Caco-2 (cell line): ENCODE data around the gene SLC25A51. TPM values are rescaled to one million over a fixed set of nuclear protein-coding genes. Genes with fewer than 3 reads are reported as not detected.

Source experiments
- BruUV-seq: library from RNA; stranded (reverse); fragments of 400-500 nt; replicated peaks from 2 replicates; lab custom pipeline; 2021; lab: Mats Ljungman, UMichigan
- CTCF ChIA-PET: fragments of 300-600 bp; sonication (Branson Sonifier 250); formaldehyde crosslinking; loops from one replicate; lab custom pipeline; 2022; ENCODE audit warnings: antibody characterized with exemption; lab: Charles Lee
- POLR2A ChIA-PET: fragments of 300-600 bp; sonication (Branson Sonifier 250); formaldehyde crosslinking; loops from one replicate; lab custom pipeline; 2022; ENCODE audit warnings: antibody characterized with exemption; lab: Charles Lee
- DNase-seq, 2 experiments: peaks; one replicate each; pipeline versions ENCODE4 v3.0.0 to v3.0.0-alpha.2; 2020 to 2022
- H3K27me3 ChIP-seq: replicated peaks from 2 replicates; pipeline ENCODE4 v1.6.0; 2011; ENCODE audit warnings: low read length; ENCODE audit not compliant: control insufficient read depth, insufficient read depth
- H3K36me3 ChIP-seq: 2 replicates; pipeline ENCODE4 v1.5.1; 2011; ENCODE audit warnings: low read length; ENCODE audit not compliant: control insufficient read depth, insufficient read depth
- H3K4me1 ChIP-seq: fragments of 250-450 bp; sonication (Bioruptor Pico); 2 replicates; pipeline ENCODE4 v1.5.1; 2020; ENCODE audit warnings: mild to moderate bottlenecking
- H3K4me3 ChIP-seq: 2 replicates; pipeline ENCODE4 v1.5.1; 2011; ENCODE audit warnings: low read depth, mild to moderate bottlenecking, control low read depth, low read length
- H3K9me3 ChIP-seq: fragments of 250-450 bp; sonication (Bioruptor Pico); 2 replicates; pipeline ENCODE4 v1.5.1; 2020; ENCODE audit warnings: mild to moderate bottlenecking, moderate library complexity
- H3K27ac Mint-ChIP-seq: one replicate; pipeline ENCODE4 v1.8.0; 2022; ENCODE audit warnings: mixed read lengths; ENCODE audit not compliant: unreplicated experiment
- H3K27me3 Mint-ChIP-seq: one replicate; pipeline ENCODE4 v1.8.0; 2022; ENCODE audit warnings: mixed read lengths; ENCODE audit not compliant: insufficient read depth, unreplicated experiment
- H3K36me3 Mint-ChIP-seq: one replicate; pipeline ENCODE4 v1.8.0; 2022; ENCODE audit warnings: mild to moderate bottlenecking, mixed read lengths; ENCODE audit not compliant: insufficient read depth, unreplicated experiment
- H3K4me1 Mint-ChIP-seq: one replicate; pipeline ENCODE4 v1.8.0; 2022; ENCODE audit warnings: low read depth, mixed read lengths; ENCODE audit not compliant: unreplicated experiment
- H3K4me3 Mint-ChIP-seq: one replicate; pipeline ENCODE4 v1.8.0; 2022; ENCODE audit warnings: mild to moderate bottlenecking, moderate library complexity, mixed read lengths; ENCODE audit not compliant: unreplicated experiment
- H3K9me3 Mint-ChIP-seq: one replicate; pipeline ENCODE4 v1.8.0; 2022; ENCODE audit warnings: mixed read lengths; ENCODE audit not compliant: unreplicated experiment
- CTCF ChIP-seq, 2 experiments: fragments of 200-600 bp in 1 of 2; IDR thresholded peaks; 1 replicate in 1 of 2; 2 replicates in 1 of 2; pipeline versions ENCODE4 v1.5.1 to v1.8.0; 2011 to 2022; ENCODE audit warnings: antibody characterized with exemption in 1 of 2, control low read depth in 1 of 2, inconsistent platforms in 1 of 2, low read depth in 1 of 2, low read length in 1 of 2, mild to moderate bottlenecking in 1 of 2, moderate library complexity in 1 of 2; ENCODE audit not compliant: insufficient read depth in 1 of 2, severe bottlenecking in 1 of 2, unreplicated experiment in 1 of 2
- intact Hi-C: fragments of 100-400 bp; cut with micrococcal nuclease; formaldehyde crosslinking; loops from one replicate; pipeline ENCODE4 v1.10.0; 2022; ENCODE audit not compliant: unreplicated experiment
- total RNA-seq: library from RNA; stranded (reverse); gene quantifications from 2 replicates; pipeline ENCODE4 v1.2.3, GENCODE V29; 2022

SLC25A51 gene
- total RNA-seq, 1 experiment from 2014 or later, result 29.1 TPM

- intact Hi-C loops, result no loop called here
- H3K27ac Mint-ChIP-seq, result peak overlapping the region; percentile 74
- H3K4me3 ChIP-seq, result no peak overlapping the region
Observed at GRCh38 chr9:37944266-37944650, 40.3 kb upstream of the SLC25A51 start.

GRCh38 chr9:37943345-37944265, 39.7 kb upstream of the SLC25A51 start:
- Histone ChIP-seq H3K4me3 (no peak overlapping the region), H3K4me1 (peaks cover 65% of the 10 kb centered on the region), H3K27me3 (no peaks in the 10 kb centered on the region), H3K9me3 (no peaks in the 10 kb centered on the region), H3K36me3 (peaks cover 2% of the 10 kb centered on the region)
- peak overlapping the region; percentile 32 for H3K4me3 Mint-ChIP-seq
- no peak for TF ChIP-seq CTCF (IDR thresholded peaks at IDR 0.05; ENCODE audit: insufficient read depth in 1 of 2, low read depth in 1 of 2, low read length in 1 of 2, severe bottlenecking in 1 of 2, unreplicated experiment in 1 of 2)
- peak; percentile 69 to 80 for DNase-seq
- intact Hi-C loops, result loop anchor here (2.0 kb wide), 2 partner anchors 23 to 31 kb away; no protein-coding TSS in a partner anchor
- ChIA-PET CTCF (interaction anchor here (1.3 to 1.6 kb wide), 2 partner anchors 30 to 35 kb away, joined by 5 read pairs; no protein-coding TSS in a partner anchor), POLR2A (interaction anchor here (0.5 kb wide), 1 partner anchor 35 kb away, joined by 3 read pairs; no protein-coding TSS in a partner anchor)
- peak overlapping the region; percentile 74 for H3K27ac Mint-ChIP-seq
- H3K36me3 Mint-ChIP-seq, result peaks cover 46% of the 10 kb centered on the region
- BruUV-seq, result TSS peak; percentile 24
- H3K27me3 Mint-ChIP-seq, result no peaks in the 10 kb centered on the region
- H3K4me1 Mint-ChIP-seq, result peaks cover 35% of the 10 kb centered on the region
- H3K9me3 Mint-ChIP-seq, result no peaks in the 10 kb centered on the region

More at GRCh38 chr9:37944266-37944650, 40.3 kb upstream of the SLC25A51 start:
- H3K36me3 Mint-ChIP-seq, result peaks cover 45% of the 10 kb centered on the region
- TF ChIP-seq CTCF (IDR thresholded peaks at IDR 0.05; ENCODE audit: insufficient read depth in 1 of 2, low read depth in 1 of 2, low read length in 1 of 2, severe bottlenecking in 1 of 2, unreplicated experiment in 1 of 2), result no peak
- H3K4me1 ChIP-seq, result peaks cover 60% of the 10 kb centered on the region
- peak overlapping the region; percentile 32 for H3K4me3 Mint-ChIP-seq
- H3K9me3 Mint-ChIP-seq, result no peaks in the 10 kb centered on the region
- H3K4me1 Mint-ChIP-seq, result peaks cover 35% of the 10 kb centered on the region
- BruUV-seq, result no TSS peak
- no peaks in the 10 kb centered on the region for H3K27me3 Mint-ChIP-seq
- no peaks in the 10 kb centered on the region for H3K27me3 ChIP-seq
- ChIA-PET CTCF (interaction anchor here (1.6 kb wide), 1 partner anchor 35 kb away, joined by 5 read pairs; no protein-coding TSS in a partner anchor), POLR2A (no interaction called here)
- peaks cover 2% of the 10 kb centered on the region for H3K36me3 ChIP-seq
- DNase-seq, result no peak
- no peaks in the 10 kb centered on the region for H3K9me3 ChIP-seq

GRCh38 chr9:37942621-37943344, 38.9 kb upstream of the SLC25A51 start:
- Mint-ChIP-seq H3K27me3 (no peaks in the 10 kb centered on the region), H3K36me3 (peaks cover 39% of the 10 kb centered on the region), H3K4me3 (peak overlapping the region; percentile 27), H3K4me1 (peaks cover 35% of the 10 kb centered on the region), H3K27ac (peak overlapping the region; percentile 74), H3K9me3 (no peaks in the 10 kb centered on the region)
- no peak for TF ChIP-seq CTCF (IDR thresholded peaks at IDR 0.05; ENCODE audit: insufficient read depth in 1 of 2, low read depth in 1 of 2, low read length in 1 of 2, severe bottlenecking in 1 of 2, unreplicated experiment in 1 of 2)
- intact Hi-C loops, result loop anchor here (2.0 kb wide), 2 partner anchors 24 to 30 kb away; no protein-coding TSS in a partner anchor
- Histone ChIP-seq H3K4me1 (peaks cover 65% of the 10 kb centered on the region), H3K27me3 (no peaks in the 10 kb centered on the region), H3K4me3 (no peak overlapping the region), H3K36me3 (peaks cover under 1% of the 10 kb centered on the region), H3K9me3 (no peaks in the 10 kb centered on the region)
- CTCF ChIA-PET, result interaction anchor here (1.3 to 1.6 kb wide), 2 partner anchors 29 to 34 kb away, joined by 5 read pairs; no protein-coding TSS in a partner anchor
- POLR2A ChIA-PET, result interaction anchor here (0.5 kb wide), 1 partner anchor 34 kb away, joined by 3 read pairs; no protein-coding TSS in a partner anchor
- no peak for DNase-seq
- BruUV-seq, result no TSS peak
